Ecto neural progenitor cell (in vitro differentiated cells): ENCODE measurements around the gene TRIM17.
"Not testable (repeated sequence)": the region's sequence is repeated elsewhere in the genome, so short reads cannot be mapped to it uniquely, and the experiment has no call there.

Experiments
- DNase-seq: peaks from one replicate; pipeline ENCODE4 v3.0.0-alpha.2; 2018; ENCODE audit warnings: low spot score

The TRIM17 gene

GRCh38 chr1:228446852-228447251 lies 30.2 kb upstream of the TRIM17 start:
- no peak for DNase-seq

- DNase-seq = peak; percentile 70
These were observed 29.4 kb upstream of the TRIM17 start for GRCh38 chr1:228445843-228446650.

GRCh38 chr1:228445490-228445842 lies 28.8 kb upstream of the TRIM17 start:
- DNase-seq = no peak

- no peak for DNase-seq
These were observed 26.7 kb upstream of the TRIM17 start for GRCh38 chr1:228443395-228443794.

- DNase-seq = no peak
These were observed 24.3 kb upstream of the TRIM17 start for GRCh38 chr1:228440761-228441500.

- DNase-seq = no peak
These were observed 21.6 kb upstream of the TRIM17 start for GRCh38 chr1:228438266-228438665.

- DNase-seq = no peak
These were observed 20.8 kb upstream of the TRIM17 start for GRCh38 chr1:228437424-228437962.

GRCh38 chr1:228434689-228435088 lies 18.0 kb upstream of the TRIM17 start:
- DNase-seq = no peak

- DNase-seq = not testable (repeated sequence)
These were observed 16.8 kb upstream of the TRIM17 start for GRCh38 chr1:228433337-228434053.

GRCh38 chr1:228430243-228430642 lies 13.6 kb upstream of the TRIM17 start:
- no peak for DNase-seq

- no peak for DNase-seq
These were observed 13.0 kb upstream of the TRIM17 start for GRCh38 chr1:228429698-228430097.

- no peak for DNase-seq
These were observed 12.3 kb upstream of the TRIM17 start for GRCh38 chr1:228429007-228429406.

- no peak for DNase-seq
These were observed 11.8 kb upstream of the TRIM17 start for GRCh38 chr1:228428412-228428811.

- DNase-seq = no peak
These were observed 10.0 kb upstream of the TRIM17 start for GRCh38 chr1:228426518-228427175.

GRCh38 chr1:228424685-228425660 lies 8.3 kb upstream of the TRIM17 start:
- no peak for DNase-seq

- no peak for DNase-seq
These were observed 6.9 kb upstream of the TRIM17 start for GRCh38 chr1:228423404-228424053.

GRCh38 chr1:228420968-228421826 lies 4.5 kb upstream of the TRIM17 start:
- DNase-seq = no peak

GRCh38 chr1:228417483-228418203 lies 982 bp upstream of the TRIM17 start:
- DNase-seq = no peak

GRCh38 chr1:228417061-228417460 lies 400 bp upstream of the TRIM17 start:
- DNase-seq = no peak
